Karpas-422 (cell line): Measurements from ENCODE around the gene SFRP5. TPM values are rescaled to one million over a fixed set of nuclear protein-coding genes. Genes with fewer than 3 reads are reported as not detected.

Source experiments
- DNase-seq: peaks from one replicate; pipeline ENCODE4 v3.0.0-alpha.2; 2015
- H2AFZ ChIP-seq: fragments of 200-600 bp; sonication (generic); 2 replicates; pipeline ENCODE4 v1.6.1; 2014; ENCODE audit warnings: antibody characterized with exemption, low read length, mixed read lengths
- H3K27ac ChIP-seq: fragments of 200-600 bp; sonication (generic); 2 replicates; pipeline ENCODE4 v1.5.1; 2014; ENCODE audit warnings: mild to moderate bottlenecking, low read length, moderate library complexity
- H3K27me3 ChIP-seq: fragments of 200-600 bp; sonication (generic); 2 replicates; pipeline ENCODE4 v1.6.1; 2014; ENCODE audit warnings: low read length, mixed read lengths
- H3K36me3 ChIP-seq: fragments of 200-600 bp; sonication (generic); 2 replicates; pipeline ENCODE4 v1.6.1; 2014; ENCODE audit warnings: low read length, mixed read lengths; ENCODE audit not compliant: insufficient read depth
- H3K4me1 ChIP-seq: fragments of 200-600 bp; sonication (generic); 2 replicates; pipeline ENCODE4 v1.6.1; 2014; ENCODE audit warnings: mild to moderate bottlenecking, low read length, mixed read lengths
- H3K4me2 ChIP-seq: fragments of 200-600 bp; sonication (generic); 2 replicates; pipeline ENCODE4 v1.6.1; 2014; ENCODE audit warnings: low read length, low read depth, mild to moderate bottlenecking; ENCODE audit not compliant: poor library complexity, severe bottlenecking
- H3K4me3 ChIP-seq: fragments of 200-600 bp; sonication (generic); 2 replicates; pipeline ENCODE4 v1.5.1; 2014; ENCODE audit warnings: mild to moderate bottlenecking, antibody characterized with exemption, low read length, mixed read lengths
- H3K79me2 ChIP-seq: fragments of 200-600 bp; sonication (generic); 2 replicates; pipeline ENCODE4 v1.6.1; 2014; ENCODE audit warnings: mild to moderate bottlenecking, low read length, mixed read lengths
- H3K9ac ChIP-seq: fragments of 200-600 bp; sonication (generic); 2 replicates; pipeline ENCODE4 v1.6.0; 2014; ENCODE audit warnings: low read length
- H3K9me2 ChIP-seq: fragments of 200-600 bp; sonication (generic), shearing (Covaris generic); replicated peaks from 2 replicates; pipeline ENCODE4 v1.6.0; 2014; ENCODE audit warnings: mild to moderate bottlenecking, low read length, moderate library complexity; ENCODE audit not compliant: insufficient read depth
- H3K9me3 ChIP-seq: fragments of 300-700, 200-600 bp; sonication (generic); 2 replicates; pipeline ENCODE4 v1.6.1; 2014; ENCODE audit warnings: low read length, mixed read lengths
- H4K20me1 ChIP-seq: fragments of 200-600 bp; sonication (generic); 2 replicates; pipeline ENCODE4 v1.6.1; 2014; ENCODE audit warnings: mild to moderate bottlenecking, antibody characterized with exemption, low read length, low read depth; ENCODE audit not compliant: insufficient read depth
- total RNA-seq: library from RNA; depleted of rRNA; stranded (reverse); fragments of >200 nt; shearing (Covaris generic); gene quantifications from 2 replicates; pipeline ENCODE4 v1.2.3, GENCODE V29; 2014; ENCODE audit warnings: low replicate concordance

The SFRP5 gene
- total RNA-seq, 1 experiment from 2014 or later: not detected

DNA sequence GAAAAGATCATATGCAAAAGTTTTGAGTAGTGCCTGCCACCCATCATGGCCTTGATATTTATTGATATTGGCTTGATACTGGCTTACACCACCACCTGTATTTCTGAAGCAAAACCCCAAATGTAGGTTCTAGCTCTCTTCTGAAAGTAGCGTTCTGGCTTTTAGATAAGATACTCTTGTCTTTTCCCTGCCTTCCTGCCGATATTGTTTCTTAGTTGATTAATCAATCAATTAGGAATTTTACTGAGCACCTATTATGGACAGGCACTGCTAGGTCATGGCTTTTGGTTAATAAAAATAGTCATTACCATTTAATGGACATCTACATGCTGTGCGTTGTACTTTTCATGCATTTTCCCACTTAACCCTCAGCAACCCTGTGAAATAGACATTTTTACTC is 7.9 kb downstream of the SFRP5 start:
- Histone ChIP-seq H3K79me2 (no peaks in the 10 kb centered on the region), H3K9me3 (no peaks in the 10 kb centered on the region), H3K4me1 (no peaks in the 10 kb centered on the region), H4K20me1 (no peaks in the 10 kb centered on the region), H3K4me3 (no peak overlapping the region), H3K9me2 (no peaks in the 10 kb centered on the region), H3K4me2 (no peak overlapping the region), H3K9ac (no peak overlapping the region), H3K36me3 (no peaks in the 10 kb centered on the region), H2AFZ (no peak overlapping the region), H3K27me3 (no peaks in the 10 kb centered on the region), H3K27ac (no peak overlapping the region)
- DNase-seq: no peak

DNA sequence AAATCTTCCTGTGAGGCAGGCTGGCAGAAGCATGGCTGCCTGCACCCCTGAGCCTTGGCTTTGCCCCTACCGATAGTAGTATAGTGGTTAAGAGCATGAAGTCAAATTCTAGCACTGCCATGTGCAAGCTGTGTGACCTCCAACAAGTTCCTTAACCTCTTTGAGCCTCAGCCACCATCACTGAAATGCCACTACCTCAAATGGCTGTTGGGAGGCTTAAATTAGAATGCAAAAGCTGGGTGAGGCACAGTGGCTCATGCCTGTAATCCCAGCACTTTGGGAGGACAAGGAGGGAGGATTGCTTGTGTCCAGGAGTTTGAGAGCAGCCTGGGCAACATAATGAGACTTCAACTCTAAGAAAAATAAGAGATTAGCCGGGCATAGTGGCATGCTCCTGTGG is 8.4 kb downstream of the SFRP5 start:
- H3K36me3 ChIP-seq: no peaks in the 10 kb centered on the region
- no peak overlapping the region for H3K9ac ChIP-seq
- no peak overlapping the region for H3K4me3 ChIP-seq
- no peaks in the 10 kb centered on the region for H3K27me3 ChIP-seq
- H2AFZ ChIP-seq: no peak overlapping the region
- no peaks in the 10 kb centered on the region for H3K9me2 ChIP-seq
- no peaks in the 10 kb centered on the region for H3K9me3 ChIP-seq
- no peaks in the 10 kb centered on the region for H3K79me2 ChIP-seq
- no peaks in the 10 kb centered on the region for H3K4me1 ChIP-seq
- H4K20me1 ChIP-seq: no peaks in the 10 kb centered on the region
- no peak overlapping the region for H3K27ac ChIP-seq
- no peak overlapping the region for H3K4me2 ChIP-seq
- DNase-seq: no peak

DNA sequence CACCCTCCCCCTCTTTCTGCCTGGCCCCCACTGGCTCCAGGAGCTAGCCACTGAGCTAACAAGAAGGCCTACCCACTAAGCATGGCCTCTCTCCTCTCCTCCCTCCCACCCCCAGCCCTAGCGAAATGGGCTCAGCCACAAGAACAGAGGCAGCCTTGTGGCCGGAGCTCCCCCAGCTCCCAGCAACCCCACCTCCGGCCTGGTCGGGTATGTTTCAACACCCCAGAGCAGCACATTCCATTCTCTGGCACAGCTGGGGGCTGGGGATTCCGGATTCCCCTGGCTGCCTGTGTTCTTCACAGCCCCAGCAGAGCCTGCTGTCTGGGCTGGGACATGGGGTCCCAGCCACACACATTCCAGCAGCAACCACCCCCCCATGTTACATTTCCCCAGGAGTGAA is 9.0 kb downstream of the SFRP5 start:
- no peaks in the 10 kb centered on the region for H3K36me3 ChIP-seq
- H3K4me2 ChIP-seq: no peak overlapping the region
- H3K9me2 ChIP-seq: no peaks in the 10 kb centered on the region
- H4K20me1 ChIP-seq: no peaks in the 10 kb centered on the region
- no peak overlapping the region for H2AFZ ChIP-seq
- no peak overlapping the region for H3K9ac ChIP-seq
- no peaks in the 10 kb centered on the region for H3K79me2 ChIP-seq
- no peaks in the 10 kb centered on the region for H3K4me1 ChIP-seq
- H3K4me3 ChIP-seq: no peak overlapping the region
- H3K27ac ChIP-seq: no peak overlapping the region
- H3K27me3 ChIP-seq: no peaks in the 10 kb centered on the region
- no peak for DNase-seq
- H3K9me3 ChIP-seq: no peaks in the 10 kb centered on the region

DNA sequence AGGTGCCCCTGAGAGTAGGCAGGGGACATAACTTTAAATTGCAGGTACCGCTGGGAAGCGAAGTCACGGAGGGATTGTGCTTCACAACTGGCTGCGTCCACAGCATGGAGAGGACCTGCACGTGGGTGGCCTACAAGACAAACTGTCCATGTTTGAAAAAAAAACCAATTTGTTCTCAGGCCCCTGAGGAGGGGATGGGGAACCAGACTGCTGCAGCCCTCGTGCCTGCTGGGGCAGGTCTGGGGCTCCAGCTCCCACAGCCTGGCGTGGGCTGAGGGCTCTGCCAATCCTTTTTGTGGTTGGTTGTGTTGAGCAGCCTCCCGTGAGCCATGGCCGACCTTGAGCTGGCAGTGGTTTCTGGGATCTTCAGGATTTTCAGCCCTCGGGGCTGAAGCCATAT is 9.7 kb downstream of the SFRP5 start:
- no peak overlapping the region for H2AFZ ChIP-seq
- no peaks in the 10 kb centered on the region for H3K9me2 ChIP-seq
- H3K27ac ChIP-seq: no peak overlapping the region
- H3K4me3 ChIP-seq: no peak overlapping the region
- H3K4me2 ChIP-seq: no peak overlapping the region
- H3K27me3 ChIP-seq: no peaks in the 10 kb centered on the region
- no peak for DNase-seq
- no peaks in the 10 kb centered on the region for H3K79me2 ChIP-seq
- no peaks in the 10 kb centered on the region for H3K36me3 ChIP-seq
- H3K4me1 ChIP-seq: no peaks in the 10 kb centered on the region
- H3K9me3 ChIP-seq: no peaks in the 10 kb centered on the region
- no peak overlapping the region for H3K9ac ChIP-seq
- no peaks in the 10 kb centered on the region for H4K20me1 ChIP-seq

DNA sequence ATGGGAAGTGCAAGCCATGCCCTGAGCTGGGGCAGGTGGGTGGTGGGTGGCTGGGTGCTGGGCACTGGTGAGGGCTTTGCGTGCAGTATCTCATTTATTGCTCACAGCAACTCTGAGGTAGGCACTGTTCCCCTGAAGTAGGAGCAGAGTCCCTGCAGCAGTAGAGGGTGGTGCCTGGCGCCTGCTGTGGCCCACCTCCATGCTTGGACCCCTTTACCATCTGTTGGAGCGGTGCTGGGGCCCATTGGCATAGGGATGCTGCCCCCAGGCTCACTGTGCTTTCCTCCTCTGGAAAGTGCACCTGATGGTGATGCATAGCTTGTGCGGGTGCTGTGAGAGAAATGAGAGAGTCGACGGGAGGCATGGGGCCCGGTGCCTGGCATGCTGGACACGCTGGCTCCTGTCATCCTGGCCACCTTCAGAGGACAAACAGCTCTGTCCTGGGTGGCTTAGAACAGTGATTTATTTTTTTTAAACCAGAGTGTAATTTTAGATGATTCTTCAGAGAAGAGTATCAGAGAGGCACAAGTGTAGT is 10.4 kb downstream of the SFRP5 start:
- Histone ChIP-seq H3K36me3 (no peaks in the 10 kb centered on the region), H3K9me2 (no peaks in the 10 kb centered on the region), H2AFZ (no peak overlapping the region), H3K4me2 (no peak overlapping the region), H3K27me3 (no peaks in the 10 kb centered on the region), H3K27ac (no peak overlapping the region), H3K4me3 (no peak overlapping the region), H4K20me1 (no peaks in the 10 kb centered on the region), H3K9ac (no peak overlapping the region), H3K9me3 (no peaks in the 10 kb centered on the region), H3K4me1 (no peaks in the 10 kb centered on the region), H3K79me2 (no peaks in the 10 kb centered on the region)
- no peak for DNase-seq

DNA sequence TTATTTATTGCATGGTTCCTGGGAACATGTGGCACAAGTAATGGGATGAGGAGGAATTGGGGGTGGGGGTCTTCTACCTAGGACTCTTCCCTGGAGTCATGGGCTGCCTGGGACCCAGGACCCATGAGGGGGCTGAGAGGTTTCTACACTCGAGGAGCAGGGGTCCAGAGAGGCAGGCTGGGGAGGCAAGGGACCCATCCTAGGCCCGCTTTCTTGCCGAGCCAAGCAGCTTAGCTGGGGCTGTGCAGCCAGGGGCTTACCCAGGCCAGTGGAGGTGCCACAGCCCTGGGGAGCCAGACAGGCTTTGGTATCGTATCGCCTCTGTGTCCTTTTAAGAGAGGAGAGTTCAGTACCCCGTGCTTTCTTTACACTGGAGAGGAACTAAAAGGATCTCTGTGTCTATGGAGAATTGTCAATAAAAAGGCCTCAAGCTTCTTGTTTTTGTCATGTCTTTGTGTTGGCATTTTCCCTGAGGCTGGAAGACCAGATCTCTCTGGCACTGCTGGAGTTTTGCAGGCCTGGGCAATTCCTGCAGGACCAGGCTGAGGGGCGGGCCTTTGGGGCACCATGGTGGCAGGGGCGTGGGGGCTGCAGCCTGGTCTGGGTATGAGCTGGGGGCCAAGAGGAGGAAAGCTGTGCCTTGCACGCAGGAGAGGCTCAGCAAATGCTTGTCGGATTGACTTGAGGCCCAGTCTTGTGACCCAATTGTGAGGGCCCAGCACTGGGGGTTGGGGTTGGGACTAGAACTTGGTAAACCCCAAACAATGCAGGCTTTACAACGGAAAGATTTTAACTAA is 11.1 kb downstream of the SFRP5 start:
- Histone ChIP-seq H3K4me1 (no peaks in the 10 kb centered on the region), H3K4me3 (no peak overlapping the region), H3K36me3 (no peaks in the 10 kb centered on the region), H3K79me2 (no peaks in the 10 kb centered on the region), H3K9me2 (no peaks in the 10 kb centered on the region), H3K27me3 (no peaks in the 10 kb centered on the region), H3K9me3 (no peaks in the 10 kb centered on the region), H3K4me2 (no peak overlapping the region), H3K9ac (no peak overlapping the region), H3K27ac (no peak overlapping the region), H4K20me1 (no peaks in the 10 kb centered on the region), H2AFZ (no peak overlapping the region)
- DNase-seq: no peak

DNA sequence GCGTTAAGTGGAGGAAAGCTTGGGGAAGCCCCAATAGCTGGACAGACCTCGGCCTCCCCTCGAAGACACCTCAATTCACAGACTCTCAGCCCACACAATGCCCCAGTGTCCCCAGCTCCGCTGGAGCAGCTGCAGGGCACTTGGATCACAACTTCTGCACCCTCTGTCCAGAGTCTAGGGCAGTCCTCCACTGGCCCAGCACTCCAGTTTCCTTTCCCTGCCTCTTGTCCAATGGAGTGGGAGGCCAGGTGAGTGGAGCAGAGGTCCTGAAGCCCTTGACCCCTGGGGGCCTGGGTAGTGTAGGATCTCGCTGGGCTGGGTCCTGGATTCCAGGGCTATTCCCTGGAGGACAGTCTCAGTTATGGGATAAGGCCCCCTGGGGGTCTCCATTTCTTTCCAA is 11.9 kb downstream of the SFRP5 start:
- H3K79me2 ChIP-seq: no peaks in the 10 kb centered on the region
- H3K9me3 ChIP-seq: no peaks in the 10 kb centered on the region
- H3K4me3 ChIP-seq: no peak overlapping the region
- no peaks in the 10 kb centered on the region for H4K20me1 ChIP-seq
- no peak overlapping the region for H2AFZ ChIP-seq
- no peaks in the 10 kb centered on the region for H3K4me1 ChIP-seq
- H3K9ac ChIP-seq: no peak overlapping the region
- DNase-seq: no peak
- H3K27ac ChIP-seq: no peak overlapping the region
- no peaks in the 10 kb centered on the region for H3K36me3 ChIP-seq
- H3K27me3 ChIP-seq: no peaks in the 10 kb centered on the region
- H3K4me2 ChIP-seq: no peak overlapping the region
- H3K9me2 ChIP-seq: no peaks in the 10 kb centered on the region

DNA sequence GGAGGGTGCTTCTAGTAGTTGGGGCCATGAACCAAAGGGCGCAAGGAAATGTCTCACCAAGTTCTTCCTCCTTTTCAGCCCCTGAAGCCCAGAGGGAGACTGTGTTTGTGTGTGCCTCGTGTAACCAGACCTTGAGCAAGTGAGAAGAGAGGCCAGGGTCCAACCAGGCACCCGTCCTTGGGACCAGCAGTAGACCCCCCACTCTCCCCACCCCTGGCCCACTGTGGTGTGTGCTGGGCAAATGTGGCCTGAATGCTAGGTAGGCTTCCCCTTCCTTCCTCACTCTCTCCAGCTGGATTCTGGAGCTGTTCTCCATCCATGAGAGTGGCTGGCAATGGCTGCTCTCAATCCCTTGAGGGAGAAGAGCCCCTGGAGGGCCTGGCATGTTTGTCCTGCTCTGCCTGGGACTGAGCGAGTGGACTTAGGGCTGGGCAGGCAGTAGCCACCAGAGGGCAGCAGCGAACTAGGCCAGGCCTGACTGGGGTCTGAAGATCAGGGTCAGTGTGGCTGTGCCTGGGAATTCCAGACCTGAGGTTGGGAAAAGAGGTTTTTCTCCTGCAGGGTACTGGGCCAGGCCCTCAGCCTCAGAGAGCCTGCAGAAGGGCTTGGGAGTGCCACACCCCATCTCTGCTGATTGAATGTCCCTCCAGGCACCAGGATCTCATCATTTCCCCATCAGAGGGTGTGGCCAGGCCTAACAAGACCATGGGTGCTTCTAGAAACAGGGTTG is 12.5 kb downstream of the SFRP5 start:
- DNase-seq: peak; percentile 59
- Histone ChIP-seq H3K27me3 (no peaks in the 10 kb centered on the region), H3K9ac (no peak overlapping the region), H3K4me3 (no peak overlapping the region), H3K9me3 (no peaks in the 10 kb centered on the region), H3K9me2 (no peaks in the 10 kb centered on the region), H3K36me3 (no peaks in the 10 kb centered on the region), H4K20me1 (no peaks in the 10 kb centered on the region), H2AFZ (no peak overlapping the region), H3K4me1 (no peaks in the 10 kb centered on the region), H3K4me2 (no peak overlapping the region), H3K79me2 (no peaks in the 10 kb centered on the region), H3K27ac (no peak overlapping the region)
